ENCODE data around the gene SEPTIN12. TPM values are rescaled to one million over a fixed set of nuclear protein-coding genes. Genes with fewer than 3 reads are reported as not detected.
A peak's percentile ranks its signal among the peaks of the same experiment; 100 is the strongest.

Gene SEPTIN12
- polyA plus RNA-seq, 3 donors: not detected

DNA sequence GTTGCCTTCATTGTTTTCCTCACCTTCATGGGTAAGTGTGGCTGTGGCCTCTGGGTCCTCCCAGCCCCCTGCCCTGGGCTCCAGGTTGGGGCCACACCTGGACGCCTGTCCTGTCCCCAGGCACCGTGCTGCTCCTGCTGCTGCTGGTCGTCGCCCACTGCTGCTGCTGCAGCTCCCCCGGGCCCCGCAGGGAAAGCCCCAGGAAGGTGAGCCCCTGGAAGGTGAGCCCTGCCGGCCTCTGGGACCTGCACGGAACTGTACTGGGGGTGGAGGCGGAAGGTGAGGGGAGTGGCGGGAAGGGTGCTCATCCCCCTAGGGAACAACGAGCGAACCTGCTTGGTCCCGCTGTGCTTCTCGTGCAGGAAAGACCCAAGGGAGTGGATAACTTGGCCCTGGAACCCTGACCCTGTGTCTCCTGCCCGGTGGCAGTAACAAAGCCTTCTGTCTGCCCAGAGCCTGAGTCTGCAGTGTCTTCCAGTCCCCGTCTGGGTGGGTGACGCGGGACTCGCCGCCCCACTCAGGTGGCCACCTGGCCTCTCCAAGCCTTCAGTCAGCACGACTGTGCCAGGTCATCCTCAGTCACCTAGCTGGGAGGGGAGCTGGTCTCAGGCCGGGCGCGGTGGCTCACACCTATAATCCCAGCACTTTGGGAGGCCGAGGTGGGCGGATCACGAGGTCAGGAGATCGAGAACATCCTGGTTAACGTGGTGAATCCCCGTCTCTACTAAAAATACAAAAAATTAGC, 7.9 kb upstream of the SEPTIN12 start:
- Histone ChIP-seq H3K9me3 (replicated peaks in 1 of 2; ENCODE audit: control insufficient read depth in 1 of 2, insufficient read depth in 1 of 2, low read length in 2 of 2) (no peaks in the 10 kb centered on the region), H3K9ac (ENCODE audit: insufficient read depth, low read length, poor library complexity, severe bottlenecking) (no peak overlapping the region), H3K4me2 (replicated peaks; ENCODE audit: extremely low read depth, low read length, poor library complexity, severe bottlenecking) (no peak overlapping the region), H3K79me2 (ENCODE audit: insufficient read depth, low read length) (peaks cover 18% of the 10 kb centered on the region), H3K27ac (ENCODE audit: low read depth in 1 of 2, low read length in 2 of 2) (no peak overlapping the region), H4K20me1 (ENCODE audit: insufficient read depth, low read length) (no peaks in the 10 kb centered on the region), H3K36me3 (replicated peaks in 1 of 2; ENCODE audit: control insufficient read depth in 1 of 2, insufficient read depth in 2 of 2, low read length in 2 of 2) (peaks cover 42 to 43% of the 10 kb centered on the region in 2 donors), H3K4me1 (ENCODE audit: control insufficient read depth in 1 of 2, insufficient read depth in 2 of 2, low read length in 2 of 2) (peaks cover 13 to 15% of the 10 kb centered on the region in 2 donors), H3K27me3 (ENCODE audit: control insufficient read depth in 2 of 2, insufficient read depth in 2 of 2, low read length in 2 of 2) (no peaks in the 10 kb centered on the region), H2AFZ (ENCODE audit: insufficient read depth, low read depth, low read length, poor library complexity, severe bottlenecking) (no peak overlapping the region), H3K4me3 (replicated peaks in 1 of 3; ENCODE audit: low read depth in 2 of 3, low read length in 3 of 3) (no peak overlapping the region)
- peaks cover 21 to 48% of the 10 kb centered on the region in 2 donors for H3K36me3 Mint-ChIP-seq
- intact Hi-C loops (cut with micrococcal nuclease): no loop called here
- H3K27me3 Mint-ChIP-seq (ENCODE audit: low read depth in 3 of 3): peaks cover 0 to 3% (median 0%) of the 10 kb centered on the region in 3 donors
- DNase-seq: no peak
- H3K27ac Mint-ChIP-seq: peak overlapping the region in 1 of 7 donors; percentile 13
- H3K4me1 Mint-ChIP-seq: peaks cover 13% of the 10 kb centered on the region
- no peak for TF ChIP-seq CTCF (IDR thresholded peaks at IDR 0.05)
- H3K4me3 Mint-ChIP-seq: no peak overlapping the region
- WGBS (ENCODE audit: insufficient coverage): 96% methylated on average over 22 of the region's 30 CpGs
- peaks cover 0 to 2% (median 0%) of the 10 kb centered on the region in 7 donors for H3K9me3 Mint-ChIP-seq

DNA sequence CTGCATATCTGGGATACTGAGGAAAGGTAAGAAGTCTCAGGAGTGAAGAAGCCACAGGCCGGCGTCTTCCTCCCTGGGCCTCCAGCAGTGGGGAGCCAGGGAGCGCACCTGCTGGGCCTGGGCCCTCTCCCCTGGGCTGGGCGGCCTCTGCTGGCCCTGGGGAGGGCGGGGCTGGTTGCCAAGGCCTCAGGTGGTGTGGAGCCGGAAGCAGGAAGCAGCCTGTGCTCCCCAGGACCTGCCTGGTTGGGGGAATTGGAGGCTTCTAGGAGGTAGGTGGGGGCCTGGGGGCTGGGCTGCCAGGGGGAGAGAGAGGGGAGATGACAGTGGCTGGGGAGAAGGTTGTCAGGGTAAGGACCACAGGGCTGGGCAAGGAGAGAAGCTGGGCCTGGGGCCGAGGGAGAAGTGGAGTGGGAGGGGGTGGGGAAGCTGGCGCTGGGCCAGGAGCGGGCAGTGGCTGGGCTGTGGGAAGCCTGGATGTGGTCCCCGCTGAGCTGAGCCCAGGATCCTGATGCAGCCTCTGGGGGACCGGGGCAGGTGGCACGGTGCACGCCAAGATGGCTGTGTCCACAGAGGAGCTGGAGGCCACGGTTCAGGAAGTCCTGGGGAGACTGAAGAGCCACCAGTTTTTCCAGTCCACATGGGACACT, 7.2 kb upstream of the SEPTIN12 start, which contains the start of gene SMIM22:
Gene SMIM22, plus strand, starts transcription at position 189 of the 647 bp plus-strand sequence. Its CDS starts 366 bp downstream, at position 555.
- no peaks in the 10 kb centered on the region for H3K9me3 ChIP-seq (replicated peaks in 1 of 2; ENCODE audit: control insufficient read depth in 1 of 2, insufficient read depth in 1 of 2, low read length in 2 of 2)

More for the DNA sequence above, 7.2 kb upstream of the SEPTIN12 start, which contains the start of gene SMIM22:
- no peaks in the 10 kb centered on the region for H3K27me3 ChIP-seq (ENCODE audit: control insufficient read depth in 2 of 2, insufficient read depth in 2 of 2, low read length in 2 of 2)
- Mint-ChIP-seq H3K4me3 (peak within 1 kb of the TSS in 1 of 2 donors; percentile 4), H3K36me3 (peaks cover 21 to 46% of the 10 kb centered on the region in 2 donors), H3K27me3 (ENCODE audit: low read depth in 3 of 3) (peaks cover 0 to 3% (median 0%) of the 10 kb centered on the region in 3 donors), H3K4me1 (peaks cover 9% of the 10 kb centered on the region), H3K9me3 (peaks cover 0 to 2% (median 0%) of the 10 kb centered on the region in 7 donors), H3K27ac (peak within 1 kb of the TSS in 3 of 7 donors; percentile 13 to 20 (median 20))
- H2AFZ ChIP-seq (ENCODE audit: insufficient read depth, low read depth, low read length, poor library complexity, severe bottlenecking): no peak within 1 kb of the TSS
- 88% methylated on average over 14 of the region's 14 CpGs for WGBS (ENCODE audit: insufficient coverage)
- no peaks in the 10 kb centered on the region for H4K20me1 ChIP-seq (ENCODE audit: insufficient read depth, low read length)
- no peak within 1 kb of the TSS for H3K27ac ChIP-seq (ENCODE audit: low read depth in 1 of 2, low read length in 2 of 2)
- no peak within 1 kb of the TSS for H3K4me2 ChIP-seq (replicated peaks; ENCODE audit: extremely low read depth, low read length, poor library complexity, severe bottlenecking)
- TF ChIP-seq CTCF (IDR thresholded peaks at IDR 0.05): no peak
- H3K79me2 ChIP-seq (ENCODE audit: insufficient read depth, low read length): peaks cover 12% of the 10 kb centered on the region
- DNase-seq: no peak
- no peak within 1 kb of the TSS for H3K9ac ChIP-seq (ENCODE audit: insufficient read depth, low read length, poor library complexity, severe bottlenecking)
- intact Hi-C loops (cut with micrococcal nuclease): no loop called here
- no peak within 1 kb of the TSS for H3K4me3 ChIP-seq (replicated peaks in 1 of 3; ENCODE audit: low read depth in 2 of 3, low read length in 3 of 3)
- peaks cover 6 to 8% of the 10 kb centered on the region in 2 donors for H3K4me1 ChIP-seq (ENCODE audit: control insufficient read depth in 1 of 2, insufficient read depth in 2 of 2, low read length in 2 of 2)
- peaks cover 42 to 43% of the 10 kb centered on the region in 2 donors for H3K36me3 ChIP-seq (replicated peaks in 1 of 2; ENCODE audit: control insufficient read depth in 1 of 2, insufficient read depth in 2 of 2, low read length in 2 of 2)
